Activated CD4-positive, CD25-positive, alpha-beta regulatory T cell treated with anti-CD3 and anti-CD28 coated beads, Interleukin-2, amount 50 U/mL, for 72 hours (primary cell): ENCODE results near the gene PRXL2B.
"Not testable (repeated sequence)": the region's sequence is repeated elsewhere in the genome, so short reads cannot be mapped to it uniquely, and the experiment has no call there.

Experiments used
- DNase-seq: peaks from one replicate; pipeline ENCODE4 v3.0.0; 2021

Gene PRXL2B

GRCh38 chr1:2566101-2567045 is 20.2 kb upstream of the PRXL2B start:
- DNase-seq: peak; percentile 30

GRCh38 chr1:2567083-2567679 is 19.4 kb upstream of the PRXL2B start:
- no peak for DNase-seq

- DNase-seq: not testable (repeated sequence)
Measured at GRCh38 chr1:2568187-2568816, 18.3 kb upstream of the PRXL2B start.

GRCh38 chr1:2569060-2569459 is 17.5 kb upstream of the PRXL2B start:
- no peak for DNase-seq

GRCh38 chr1:2569703-2570102 is 16.9 kb upstream of the PRXL2B start:
- not testable (repeated sequence) for DNase-seq

GRCh38 chr1:2570332-2570731 is 16.2 kb upstream of the PRXL2B start:
- no peak for DNase-seq

GRCh38 chr1:2571348-2571747 is 15.2 kb upstream of the PRXL2B start:
- DNase-seq: no peak

GRCh38 chr1:2573250-2573920 is 13.2 kb upstream of the PRXL2B start:
- DNase-seq: no peak

GRCh38 chr1:2574350-2574749 is 12.2 kb upstream of the PRXL2B start:
- no peak for DNase-seq

GRCh38 chr1:2575801-2576663 is 10.5 kb upstream of the PRXL2B start:
- no peak for DNase-seq

GRCh38 chr1:2577565-2578075 is 9.0 kb upstream of the PRXL2B start:
- peak; percentile 54 for DNase-seq

- no peak for DNase-seq
Measured at GRCh38 chr1:2578758-2579118, 7.8 kb upstream of the PRXL2B start.

- no peak for DNase-seq
Measured at GRCh38 chr1:2580691-2581090, 5.9 kb upstream of the PRXL2B start.

- DNase-seq: no peak
Measured at GRCh38 chr1:2582391-2582790, 4.2 kb upstream of the PRXL2B start.

- peak; percentile 44 for DNase-seq
Measured at GRCh38 chr1:2583331-2583791, 3.2 kb upstream of the PRXL2B start.

GRCh38 chr1:2583871-2584351 is 2.7 kb upstream of the PRXL2B start:
- peak; percentile 45 for DNase-seq

- DNase-seq: no peak
Measured at GRCh38 chr1:2584686-2585317, 1.8 kb upstream of the PRXL2B start.

- DNase-seq: peak; percentile 68
Measured at GRCh38 chr1:2585318-2586092, 1.1 kb upstream of the PRXL2B start.

GRCh38 chr1:2587071-2587859 is 688 bp downstream of the PRXL2B start:
- no peak for DNase-seq
